Mucosa of stomach (tissue), 1 donor: ENCODE measurements around the gene VEGFB.

Experiments
- H3K27me3 ChIP-seq: one replicate; pipeline ENCODE4 v1.7.0; 2013; ENCODE audit warnings: mild to moderate bottlenecking, low read length; ENCODE audit not compliant: control insufficient read depth, insufficient read depth
- H3K36me3 ChIP-seq: one replicate; pipeline ENCODE4 v1.7.0; 2013; ENCODE audit warnings: low read length; ENCODE audit not compliant: control insufficient read depth, insufficient read depth
- H3K4me1 ChIP-seq: one replicate; pipeline ENCODE4 v1.7.0; 2013; ENCODE audit warnings: mild to moderate bottlenecking, low read length; ENCODE audit not compliant: control insufficient read depth, insufficient read depth
- H3K4me3 ChIP-seq: one replicate; pipeline ENCODE4 v1.7.0; 2013; ENCODE audit warnings: low read length
- H3K9ac ChIP-seq: one replicate; pipeline ENCODE4 v1.7.0; 2013; ENCODE audit warnings: mild to moderate bottlenecking, low read length, moderate library complexity
- H3K9me3 ChIP-seq: one replicate; pipeline ENCODE4 v1.7.0; 2013; ENCODE audit warnings: mild to moderate bottlenecking, low read length, moderate library complexity; ENCODE audit not compliant: control insufficient read depth
- donor health status: Pancreatic carcinoma.

The VEGFB gene, protein sequence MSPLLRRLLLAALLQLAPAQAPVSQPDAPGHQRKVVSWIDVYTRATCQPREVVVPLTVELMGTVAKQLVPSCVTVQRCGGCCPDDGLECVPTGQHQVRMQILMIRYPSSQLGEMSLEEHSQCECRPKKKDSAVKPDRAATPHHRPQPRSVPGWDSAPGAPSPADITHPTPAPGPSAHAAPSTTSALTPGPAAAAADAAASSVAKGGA

GRCh38 chr11:64233913-64234586, at the start of gene VEGFB:
VEGFB (plus strand) TSS chr11:64234584; CDS start chr11:64234834, 250 bp downstream.
- peak within 1 kb of the TSS; percentile 55 for H3K4me3 ChIP-seq
- peaks cover 68% of the 10 kb centered on the region for H3K4me1 ChIP-seq

GRCh38 chr11:64185175-64185692, 49.1 kb upstream of the VEGFB start:
- Histone ChIP-seq H3K4me1 (peaks cover 38% of the 10 kb centered on the region), H3K9me3 (no peaks in the 10 kb centered on the region), H3K36me3 (no peaks in the 10 kb centered on the region), H3K27me3 (no peaks in the 10 kb centered on the region), H3K4me3 (peak overlapping the region; percentile 83), H3K9ac (peak overlapping the region; percentile 83)

More at GRCh38 chr11:64233913-64234586, at the start of gene VEGFB:
- Histone ChIP-seq H3K27me3 (no peaks in the 10 kb centered on the region), H3K36me3 (no peaks in the 10 kb centered on the region), H3K9me3 (no peaks in the 10 kb centered on the region), H3K9ac (peak within 1 kb of the TSS; percentile 62)

DNA sequence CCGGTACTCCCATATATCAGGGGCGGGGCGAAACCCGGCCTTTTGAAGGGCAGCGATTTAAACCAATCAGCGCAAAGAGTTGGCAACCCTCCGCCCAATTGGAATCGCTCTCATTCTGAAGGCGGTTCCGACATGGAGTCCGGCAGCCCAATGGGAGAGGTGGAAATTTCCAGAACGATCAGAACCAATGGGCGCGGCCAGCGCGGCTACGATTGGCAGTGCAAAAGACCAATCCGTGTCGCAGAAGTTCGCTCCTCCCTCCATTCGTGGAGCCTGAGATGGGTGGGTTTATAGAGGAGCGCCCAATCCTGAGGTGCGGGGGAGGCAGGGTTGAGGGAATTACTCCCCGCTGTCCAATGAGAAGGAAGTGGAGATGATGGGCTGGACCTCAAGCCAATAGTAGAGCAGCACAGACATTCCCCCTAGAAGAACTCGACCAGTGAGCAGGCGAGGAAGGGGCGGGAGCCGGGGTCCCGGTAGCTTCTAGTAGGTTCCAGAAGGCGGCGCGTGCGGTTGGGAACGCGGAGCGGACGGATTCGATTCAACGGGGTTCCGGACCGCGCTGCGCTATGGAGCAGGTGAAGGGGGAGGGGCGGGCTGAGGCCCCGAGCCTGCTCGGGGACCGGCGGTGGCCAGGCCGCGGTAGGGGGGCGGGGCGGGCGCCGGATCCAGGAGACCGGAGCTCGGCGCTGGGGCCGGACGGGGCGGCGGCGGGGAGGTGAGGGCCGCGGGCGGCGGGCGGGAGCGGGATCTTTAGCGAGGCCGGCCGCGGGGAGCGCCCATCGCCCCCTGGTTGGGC, 48.5 kb upstream of the VEGFB start, which contains the start of gene STIP1:
STIP1 (plus strand) TSS at position 479 of the 799 bp plus-strand sequence; CDS start at position 570, 91 bp downstream.
- H3K4me3 ChIP-seq: peak within 1 kb of the TSS; percentile 83
- peak within 1 kb of the TSS; percentile 83 for H3K9ac ChIP-seq
- no peaks in the 10 kb centered on the region for H3K27me3 ChIP-seq
- peaks cover 33% of the 10 kb centered on the region for H3K4me1 ChIP-seq
- H3K36me3 ChIP-seq: no peaks in the 10 kb centered on the region
- H3K9me3 ChIP-seq: no peaks in the 10 kb centered on the region

- Histone ChIP-seq H3K27me3 (no peaks in the 10 kb centered on the region), H3K4me1 (peaks cover 26% of the 10 kb centered on the region), H3K9ac (no peak overlapping the region), H3K4me3 (no peak overlapping the region), H3K36me3 (no peaks in the 10 kb centered on the region), H3K9me3 (no peaks in the 10 kb centered on the region)
Measured at GRCh38 chr11:64186492-64187165, 47.8 kb upstream of the VEGFB start.

- H3K9me3 ChIP-seq: no peaks in the 10 kb centered on the region
- no peak overlapping the region for H3K9ac ChIP-seq
- H3K36me3 ChIP-seq: peaks cover 18% of the 10 kb centered on the region
- no peaks in the 10 kb centered on the region for H3K27me3 ChIP-seq
- H3K4me3 ChIP-seq: no peak overlapping the region
- peaks cover 7% of the 10 kb centered on the region for H3K4me1 ChIP-seq
Measured at GRCh38 chr11:64192434-64192833, 42.0 kb upstream of the VEGFB start.

DNA sequence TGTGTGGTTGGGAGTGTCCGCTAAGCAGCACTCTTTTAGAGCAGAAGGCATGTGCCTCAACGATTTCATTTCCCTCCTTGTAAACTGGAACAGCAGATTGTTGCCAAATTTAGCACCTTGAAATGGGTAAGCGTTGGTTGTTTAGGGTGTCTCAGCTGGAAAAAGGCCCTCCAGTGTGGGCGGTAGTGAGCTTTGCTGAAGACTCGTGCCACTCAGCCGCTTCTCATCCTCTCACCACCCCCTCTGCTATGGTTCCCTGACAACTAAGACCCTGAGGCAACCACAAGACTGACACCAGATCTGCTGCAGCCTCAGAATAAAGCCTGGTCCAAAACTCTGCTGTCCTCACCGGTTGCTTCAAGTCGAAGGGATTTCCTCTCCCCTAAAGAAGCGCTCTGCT, 37.8 kb upstream of the VEGFB start:
- H3K27me3 ChIP-seq: no peaks in the 10 kb centered on the region
- no peaks in the 10 kb centered on the region for H3K9me3 ChIP-seq
- H3K9ac ChIP-seq: no peak overlapping the region
- peaks cover 28% of the 10 kb centered on the region for H3K36me3 ChIP-seq
- H3K4me1 ChIP-seq: no peaks in the 10 kb centered on the region
- H3K4me3 ChIP-seq: no peak overlapping the region

DNA sequence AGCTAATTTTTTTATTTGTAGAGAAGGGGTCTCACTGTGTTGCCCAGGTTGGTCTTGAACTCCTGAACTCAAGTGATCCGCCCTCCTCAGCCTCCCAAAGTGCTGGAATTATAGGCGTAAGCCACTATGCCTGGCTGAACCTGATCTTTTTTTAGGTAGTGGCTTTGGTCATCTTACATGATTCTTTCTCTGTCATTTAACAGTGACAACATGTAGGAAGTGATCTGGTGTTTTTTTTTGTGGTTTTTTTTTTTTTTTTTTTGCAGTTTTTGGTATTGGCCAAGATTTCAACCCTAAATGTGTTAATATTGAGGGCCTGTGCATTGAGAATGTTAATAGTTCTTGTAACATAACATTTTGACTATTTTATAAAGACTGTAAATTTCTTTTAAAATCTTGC, 35.9 kb upstream of the VEGFB start:
- Histone ChIP-seq H3K36me3 (peaks cover 29% of the 10 kb centered on the region), H3K9ac (no peak overlapping the region)

DNA sequence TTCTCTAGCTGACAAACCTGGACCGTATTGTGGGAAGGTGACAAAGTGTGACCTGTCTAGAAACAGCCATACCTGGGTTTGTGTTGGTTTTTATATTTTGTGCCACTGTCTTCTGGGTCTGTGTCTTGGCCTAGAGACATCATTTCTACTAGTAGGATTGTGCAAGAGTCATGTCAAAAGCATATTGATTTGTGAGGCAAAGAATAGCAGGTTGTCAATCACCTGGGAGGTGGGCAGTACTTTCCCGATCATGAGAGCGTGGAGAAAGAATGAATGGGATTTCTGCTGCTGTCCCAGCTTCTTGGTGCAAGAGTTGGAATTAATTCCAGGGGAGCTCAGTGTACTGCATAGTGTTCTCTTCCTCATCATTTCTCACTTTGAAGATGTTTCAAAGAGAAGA, 32.8 kb upstream of the VEGFB start:
- no peaks in the 10 kb centered on the region for H3K9me3 ChIP-seq
- peaks cover 23% of the 10 kb centered on the region for H3K4me1 ChIP-seq
- H3K36me3 ChIP-seq: peaks cover 28% of the 10 kb centered on the region
- H3K4me3 ChIP-seq: no peak overlapping the region
- no peak overlapping the region for H3K9ac ChIP-seq
- H3K27me3 ChIP-seq: no peaks in the 10 kb centered on the region

More for the DNA sequence above, 35.9 kb upstream of the VEGFB start:
- no peaks in the 10 kb centered on the region for H3K9me3 ChIP-seq
- no peak overlapping the region for H3K4me3 ChIP-seq
- H3K4me1 ChIP-seq: no peaks in the 10 kb centered on the region
- H3K27me3 ChIP-seq: no peaks in the 10 kb centered on the region

DNA sequence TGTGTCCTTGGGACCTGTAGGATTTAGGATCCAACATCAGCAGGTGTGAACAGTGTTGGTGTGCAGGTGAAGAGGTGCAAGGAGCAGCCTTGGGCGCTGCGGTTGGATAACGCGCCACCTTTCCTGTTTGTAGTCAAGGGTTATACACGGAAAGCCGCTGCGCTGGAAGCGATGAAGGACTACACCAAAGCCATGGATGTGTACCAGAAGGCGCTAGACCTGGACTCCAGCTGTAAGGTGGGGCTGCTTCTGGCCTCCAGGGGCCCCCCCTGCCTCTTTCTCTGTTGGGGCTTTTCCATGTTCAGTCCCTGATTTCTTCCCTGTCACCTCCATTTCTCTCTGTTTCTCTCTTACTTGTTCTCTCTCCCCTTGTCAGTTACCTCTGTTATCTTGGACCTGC, 31.4 kb upstream of the VEGFB start:
- peaks cover 19% of the 10 kb centered on the region for H3K36me3 ChIP-seq

DNA sequence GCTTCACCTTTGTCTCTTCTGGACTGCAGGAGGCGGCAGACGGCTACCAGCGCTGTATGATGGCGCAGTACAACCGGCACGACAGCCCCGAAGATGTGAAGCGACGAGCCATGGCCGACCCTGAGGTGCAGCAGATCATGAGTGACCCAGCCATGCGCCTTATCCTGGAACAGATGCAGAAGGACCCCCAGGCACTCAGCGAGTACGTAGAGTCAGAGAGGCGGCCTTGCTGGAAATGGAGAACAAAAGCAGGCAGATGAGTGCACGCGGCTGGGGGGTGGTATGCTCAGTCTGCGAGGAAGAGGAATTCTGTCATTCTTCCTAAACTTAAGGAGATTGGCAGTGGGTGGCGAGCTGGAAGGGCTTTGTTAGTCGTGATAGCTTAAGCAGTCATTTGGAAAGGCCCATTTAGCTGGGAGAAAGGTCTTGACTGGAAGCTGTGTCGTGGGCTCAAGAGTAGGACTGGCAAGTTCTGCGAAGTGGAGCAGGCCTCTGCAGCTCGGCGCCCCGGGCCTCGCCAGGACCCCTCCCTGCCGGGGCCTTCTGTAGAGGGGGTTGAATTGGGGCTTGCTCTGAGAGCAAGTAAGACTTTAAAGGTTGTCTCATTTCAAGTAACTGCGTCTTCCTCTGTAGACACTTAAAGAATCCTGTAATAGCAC, 30.8 kb upstream of the VEGFB start:
- Histone ChIP-seq H3K9me3 (no peaks in the 10 kb centered on the region), H3K9ac (no peak overlapping the region), H3K4me1 (peaks cover 43% of the 10 kb centered on the region), H3K27me3 (no peaks in the 10 kb centered on the region), H3K36me3 (peaks cover 19% of the 10 kb centered on the region), H3K4me3 (no peak overlapping the region)

More for the DNA sequence above, 31.4 kb upstream of the VEGFB start:
- H3K27me3 ChIP-seq: no peaks in the 10 kb centered on the region
- H3K4me3 ChIP-seq: no peak overlapping the region
- H3K9me3 ChIP-seq: no peaks in the 10 kb centered on the region
- no peak overlapping the region for H3K9ac ChIP-seq
- peaks cover 37% of the 10 kb centered on the region for H3K4me1 ChIP-seq

DNA sequence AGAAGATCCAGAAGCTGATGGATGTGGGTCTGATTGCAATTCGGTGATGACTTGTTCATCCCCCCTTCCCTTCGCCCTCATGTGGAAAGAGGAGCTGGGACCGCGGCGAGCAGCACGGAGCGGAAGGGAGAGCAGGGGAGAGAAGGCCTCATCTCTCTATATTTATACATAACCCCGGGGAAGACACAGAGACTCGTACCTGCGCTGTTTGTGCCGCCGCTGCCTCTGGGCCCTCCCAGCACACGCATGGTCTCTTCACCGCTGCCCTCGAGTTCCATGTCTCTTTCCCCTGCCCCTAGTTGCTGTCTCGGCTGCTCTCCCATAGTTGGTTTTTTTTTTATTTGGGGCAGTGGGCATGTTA, 30.3 kb upstream of the VEGFB start:
- Histone ChIP-seq H3K36me3 (peaks cover 19% of the 10 kb centered on the region), H3K27me3 (no peaks in the 10 kb centered on the region), H3K4me1 (peaks cover 45% of the 10 kb centered on the region)

More for the DNA sequence above, 30.3 kb upstream of the VEGFB start:
- no peak overlapping the region for H3K4me3 ChIP-seq
- no peak overlapping the region for H3K9ac ChIP-seq
- no peaks in the 10 kb centered on the region for H3K9me3 ChIP-seq
